PC-3 (cell line): Measurements from ENCODE around the gene HOXD10. TPM values are rescaled to one million over a fixed set of nuclear protein-coding genes. Genes with fewer than 3 reads are reported as not detected.
A peak's percentile ranks its signal among the peaks of the same experiment; 100 is the strongest.

ENCODE experiments used
- ATAC-seq: fragments of 200-7000 bp; cut with Tn5 transposase; 2 replicates; pipeline ENCODE4 v1.9.1; 2020; ENCODE audit warnings: mild to moderate bottlenecking, moderate library complexity
- BruUV-seq: library from RNA; stranded (reverse); fragments of 400-500 nt; replicated peaks from 2 replicates; lab custom pipeline; 2021; lab: Mats Ljungman, UMichigan
- CTCF ChIA-PET: fragments of 300-600 bp; sonication (Branson Sonifier 250); formaldehyde crosslinking; loops from one replicate; lab custom pipeline; 2022; ENCODE audit warnings: antibody characterized with exemption; lab: Charles Lee
- POLR2A ChIA-PET: fragments of 300-600 bp; sonication (Branson Sonifier 250); formaldehyde crosslinking; loops from one replicate; lab custom pipeline; 2022; ENCODE audit warnings: antibody characterized with exemption; ENCODE audit not compliant: unreplicated experiment; lab: Charles Lee
- DNase-seq: peaks from one replicate; pipeline ENCODE4 v3.0.0-alpha.2; 2015
- H2AFZ ChIP-seq: fragments of 300-600 bp; sonication (generic); 2 replicates; pipeline ENCODE4 v1.6.0; 2016; ENCODE audit warnings: antibody characterized with exemption, low read length
- H3F3A ChIP-seq: fragments of 300-600 bp; sonication (generic); one replicate; pipeline ENCODE4 v1.6.0; 2017; ENCODE audit warnings: antibody characterized with exemption, low read length, control low read depth, mild to moderate bottlenecking; ENCODE audit not compliant: unreplicated experiment
- H3K27ac ChIP-seq: fragments of 300-600 bp; sonication (generic); 2 replicates; pipeline ENCODE4 v1.5.1; 2016; ENCODE audit warnings: mild to moderate bottlenecking, low read length
- H3K27me3 ChIP-seq: fragments of 300-600 bp; sonication (generic); 2 replicates; pipeline ENCODE4 v1.6.1; 2016; ENCODE audit warnings: low read length, mixed read lengths
- H3K36me3 ChIP-seq: fragments of 300-600 bp; sonication (generic); 2 replicates; pipeline ENCODE4 v1.6.1; 2016; ENCODE audit warnings: low read depth, mixed run types, low read length, mixed read lengths
- H3K4me1 ChIP-seq: fragments of 300-600 bp; sonication (generic); 2 replicates; pipeline ENCODE4 v1.5.1; 2016; ENCODE audit warnings: low read length; ENCODE audit not compliant: insufficient read depth
- H3K4me2 ChIP-seq: fragments of 300-600 bp; sonication (generic); 2 replicates; pipeline ENCODE4 v1.6.0; 2016; ENCODE audit warnings: low read length
- H3K4me3 ChIP-seq: fragments of 300-600 bp; sonication (generic); 2 replicates; pipeline ENCODE4 v1.5.1; 2016; ENCODE audit warnings: mild to moderate bottlenecking, low read length, mixed read lengths
- H3K79me2 ChIP-seq: fragments of 300-600 bp; sonication (generic); 2 replicates; pipeline ENCODE4 v1.6.1; 2017; ENCODE audit warnings: low read length, mixed read lengths
- H3K9ac ChIP-seq: fragments of 300-600 bp; sonication (generic); 2 replicates; pipeline ENCODE4 v1.6.0; 2016; ENCODE audit warnings: mild to moderate bottlenecking, low read length
- H3K9me2 ChIP-seq: fragments of 300-600 bp; sonication (generic); replicated peaks from 2 replicates; pipeline ENCODE4 v1.6.1; 2016; ENCODE audit warnings: mixed run types, low read length, mixed read lengths
- H3K9me3 ChIP-seq: fragments of 300-600 bp; sonication (generic); 2 replicates; pipeline ENCODE4 v1.6.1; 2016; ENCODE audit warnings: low read length, mixed read lengths
- H4K20me1 ChIP-seq: fragments of 300-600 bp; sonication (generic); 2 replicates; pipeline ENCODE4 v1.6.1; 2016; ENCODE audit warnings: low read length, mixed read lengths
- EZH2 ChIP-seq: fragments of 300-600 bp; sonication (generic); IDR thresholded peaks from one replicate; pipeline ENCODE4 v1.6.1; 2017; ENCODE audit warnings: antibody characterized with exemption, mild to moderate bottlenecking, low read length; ENCODE audit not compliant: unreplicated experiment
- EZH2phosphoT487 ChIP-seq: fragments of 300-600 bp; sonication (generic); IDR thresholded peaks from 2 replicates; pipeline ENCODE4 v1.6.1; 2018; ENCODE audit warnings: mild to moderate bottlenecking, antibody characterized with exemption, low read length, borderline replicate concordance
- intact Hi-C: fragments of 100-400 bp; cut with micrococcal nuclease; formaldehyde crosslinking; loops from 2 replicates; pipeline ENCODE4 v1.9.0; 2023
- total RNA-seq: library from RNA; depleted of rRNA; stranded (reverse); fragments of >200 nt; gene quantifications from 2 replicates; pipeline ENCODE4 v1.2.3, GENCODE V29; 2014
- TF ChIP-seq, protein P1 (sequence below): fragments of 300-600 bp; sonication (generic); conservative IDR thresholded peaks from 2 replicates; pipeline ENCODE4 v1.5.1; 2017; ENCODE audit warnings: antibody characterized with exemption, low read depth, mild to moderate bottlenecking, low read length

HOXD10 gene
- total RNA-seq, 1 experiment from 2014 or later: not detected

GRCh38 chr2:176128172-176128981 is 11.8 kb downstream of the HOXD10 start:
- Histone ChIP-seq H4K20me1 (no peaks in the 10 kb centered on the region), H3K4me2 (no peak overlapping the region), H3K9ac (no peak overlapping the region), H3K79me2 (no peaks in the 10 kb centered on the region), H3K27me3 (no peaks in the 10 kb centered on the region), H3K9me3 (no peaks in the 10 kb centered on the region), H3K36me3 (no peaks in the 10 kb centered on the region; the same call in 1 of the 2 replicates), H3K27ac (no peak overlapping the region), H3K4me1 (peaks cover 10% of the 10 kb centered on the region), H3F3A (no peaks in the 10 kb centered on the region), H3K9me2 (no peaks in the 10 kb centered on the region), H2AFZ (no peak overlapping the region), H3K4me3 (no peak overlapping the region)
- TF ChIP-seq, protein P1, sequence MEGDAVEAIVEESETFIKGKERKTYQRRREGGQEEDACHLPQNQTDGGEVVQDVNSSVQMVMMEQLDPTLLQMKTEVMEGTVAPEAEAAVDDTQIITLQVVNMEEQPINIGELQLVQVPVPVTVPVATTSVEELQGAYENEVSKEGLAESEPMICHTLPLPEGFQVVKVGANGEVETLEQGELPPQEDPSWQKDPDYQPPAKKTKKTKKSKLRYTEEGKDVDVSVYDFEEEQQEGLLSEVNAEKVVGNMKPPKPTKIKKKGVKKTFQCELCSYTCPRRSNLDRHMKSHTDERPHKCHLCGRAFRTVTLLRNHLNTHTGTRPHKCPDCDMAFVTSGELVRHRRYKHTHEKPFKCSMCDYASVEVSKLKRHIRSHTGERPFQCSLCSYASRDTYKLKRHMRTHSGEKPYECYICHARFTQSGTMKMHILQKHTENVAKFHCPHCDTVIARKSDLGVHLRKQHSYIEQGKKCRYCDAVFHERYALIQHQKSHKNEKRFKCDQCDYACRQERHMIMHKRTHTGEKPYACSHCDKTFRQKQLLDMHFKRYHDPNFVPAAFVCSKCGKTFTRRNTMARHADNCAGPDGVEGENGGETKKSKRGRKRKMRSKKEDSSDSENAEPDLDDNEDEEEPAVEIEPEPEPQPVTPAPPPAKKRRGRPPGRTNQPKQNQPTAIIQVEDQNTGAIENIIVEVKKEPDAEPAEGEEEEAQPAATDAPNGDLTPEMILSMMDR: no peak
- no peak for TF ChIP-seq EZH2
- TF ChIP-seq EZH2phosphoT487: no peak
- BruUV-seq: no TSS peak
- ChIA-PET POLR2A (no interaction called here), CTCF (interaction anchor here (0.6 to 2.4 kb wide), 4 partner anchors 317 to 543 kb away, joined by 3 to 17 read pairs (median 6); no protein-coding TSS in a partner anchor)
- DNase-seq (no peak), ATAC-seq (no peak)
- intact Hi-C loops: no loop called here

- intact Hi-C loops: no loop called here
- Histone ChIP-seq H3K4me2 (peak within 1 kb of the TSS; percentile 99), H3K79me2 (no peaks in the 10 kb centered on the region), H3K4me1 (peaks cover 10% of the 10 kb centered on the region), H3K27ac (no peak within 1 kb of the TSS), H3F3A (peaks cover under 1% of the 10 kb centered on the region), H3K36me3 (no peaks in the 10 kb centered on the region; the same call in 1 of the 2 replicates), H2AFZ (peak within 1 kb of the TSS; percentile 96), H3K9me2 (no peaks in the 10 kb centered on the region), H3K4me3 (peak within 1 kb of the TSS; percentile 81), H3K9ac (peak within 1 kb of the TSS; percentile 28; the same call in 1 of the 2 replicates), H3K9me3 (no peaks in the 10 kb centered on the region), H4K20me1 (no peaks in the 10 kb centered on the region), H3K27me3 (no peaks in the 10 kb centered on the region)
- BruUV-seq: no TSS peak
- no peak for ATAC-seq
- no peak for DNase-seq
- ChIA-PET CTCF (interaction anchor here (0.5 kb wide), 1 partner anchor 149 kb away, joined by 5 read pairs; no protein-coding TSS in a partner anchor), POLR2A (no interaction called here)
- TF ChIP-seq EZH2 (no peak), EZH2phosphoT487 (no peak)
- TF ChIP-seq, protein P1: no peak
Observed at GRCh38 chr2:176128982-176129796, 12.6 kb downstream of the HOXD10 start, which contains the start of gene HOXD8. TSS of gene HOXD8 (plus strand) at chr2:176129705. CDS start at chr2:176130367, 662 bp downstream.
